GM12865 (cell line): ENCODE results near the gene STXBP5.
"Not testable (repeated sequence)": the region's sequence is repeated elsewhere in the genome, so short reads cannot be mapped to it uniquely, and the experiment has no call there.

Experiments
- DNase-seq: peaks from one replicate; pipeline ENCODE4 v3.0.0; 2010; ENCODE audit warnings: low read depth
- H3K4me3 ChIP-seq: 2 replicates; pipeline ENCODE4 v1.5.1; 2011; ENCODE audit warnings: mild to moderate bottlenecking, low read depth, low read length, control low read depth
- CTCF ChIP-seq: IDR thresholded peaks from 2 replicates; pipeline ENCODE4 v1.5.1; 2011; ENCODE audit warnings: low read length, control low read depth, low read depth, inconsistent platforms; ENCODE audit not compliant: insufficient read depth; ENCODE audit errors: missing control alignments

The STXBP5 gene

GRCh38 chr6:147372806-147373205 lies 168.6 kb downstream of the STXBP5 start:
- DNase-seq = no peak
- no peak overlapping the region for H3K4me3 ChIP-seq
- TF ChIP-seq CTCF = no peak

- no peak for DNase-seq
- no peak overlapping the region for H3K4me3 ChIP-seq
- no peak for TF ChIP-seq CTCF
Observed at GRCh38 chr6:147378819-147379218, 174.6 kb downstream of the STXBP5 start.

- not testable (repeated sequence) for DNase-seq, H3K4me3 ChIP-seq
Observed at GRCh38 chr6:147380841-147381240, 176.6 kb downstream of the STXBP5 start.

GRCh38 chr6:147381712-147382111 lies 177.5 kb downstream of the STXBP5 start:
- no peak for TF ChIP-seq CTCF
- H3K4me3 ChIP-seq = no peak overlapping the region
- no peak for DNase-seq

- H3K4me3 ChIP-seq = no peak overlapping the region
- TF ChIP-seq CTCF = no peak
- no peak for DNase-seq
Observed at GRCh38 chr6:147382945-147383554, 178.8 kb downstream of the STXBP5 start.

- peak; percentile 15 for DNase-seq
- no peak for TF ChIP-seq CTCF
- H3K4me3 ChIP-seq = no peak overlapping the region
Observed at GRCh38 chr6:147384029-147384428, 179.8 kb downstream of the STXBP5 start.

- peak; percentile 16 for DNase-seq
- H3K4me3 ChIP-seq = no peak overlapping the region
Observed at GRCh38 chr6:147384737-147385710, 180.8 kb downstream of the STXBP5 start.

More at GRCh38 chr6:147384737-147385710, 180.8 kb downstream of the STXBP5 start:
- no peak for TF ChIP-seq CTCF
